Esophagus squamous epithelium (tissue), 4 donors: ENCODE results near the gene TAS1R2.

Source experiments
- CTCF ChIP-seq, 6 experiments: fragments of 450-650 bp in 4 of 6; fragments of 200-600 bp in 2 of 6; sonication (generic) in 2 of 6; IDR thresholded peaks; one replicate each; pipeline ENCODE4 v1.5.1; 2016 to 2019; ENCODE audit warnings: antibody characterized with exemption in 6 of 6, mild to moderate bottlenecking in 4 of 6, moderate library complexity in 4 of 6
- POLR2A ChIP-seq, 4 donors: fragments of 450-650 bp; IDR thresholded peaks; one replicate each; pipeline ENCODE4 v1.6.1; 2017; ENCODE audit warnings: antibody characterized with exemption in 4 of 4, mild to moderate bottlenecking in 4 of 4, moderate library complexity in 3 of 4

GRCh38 chr1:18829671-18830070, 29.8 kb downstream of the TAS1R2 start:
- TF ChIP-seq CTCF (IDR thresholded peaks at IDR 0.05) (no peak), POLR2A (IDR thresholded peaks at IDR 0.05) (no peak)
